SH-SY5Y (cell line): ENCODE results near the gene CYP4F12.

ENCODE experiments used
- GATA2 ChIP-seq: IDR thresholded peaks from 2 replicates; pipeline ENCODE4 v1.6.1; 2011; ENCODE audit warnings: mild to moderate bottlenecking, low read depth, low read length
- GATA3 ChIP-seq: IDR thresholded peaks from 2 replicates; pipeline ENCODE4 v1.6.1; 2011; ENCODE audit warnings: low read depth, mild to moderate bottlenecking, low read length, moderate library complexity

DNA sequence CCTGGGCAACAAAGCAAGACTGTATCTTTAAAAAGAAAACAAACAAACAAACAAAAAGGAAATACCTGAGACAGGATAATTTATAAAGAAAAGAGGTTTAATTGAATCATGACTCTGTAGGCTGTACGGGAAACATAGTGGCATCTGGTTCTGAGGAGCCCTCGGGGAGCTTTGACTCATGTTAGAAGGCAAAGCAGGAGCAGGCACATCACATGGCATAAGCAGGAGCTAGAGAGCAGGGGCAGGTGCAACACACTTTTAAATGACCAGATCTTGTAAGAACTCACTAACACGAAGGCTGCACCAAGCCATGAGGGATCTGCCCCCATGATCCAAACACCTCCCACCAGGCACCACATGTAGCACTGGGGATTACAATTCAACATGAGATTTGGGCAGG is 41.8 kb downstream of the CYP4F12 start:
- TF ChIP-seq GATA2, result no peak
- TF ChIP-seq GATA3, result no peak
